ENCODE data around the gene ABHD15. TPM values are rescaled to one million over a fixed set of nuclear protein-coding genes. Genes with fewer than 3 reads are reported as not detected.

The ABHD15 gene
- 10 to 100 TPM in 1 of 2 donors, 1 to 10 TPM in 1; 9.2 to 11.9 TPM for total RNA-seq

DNA sequence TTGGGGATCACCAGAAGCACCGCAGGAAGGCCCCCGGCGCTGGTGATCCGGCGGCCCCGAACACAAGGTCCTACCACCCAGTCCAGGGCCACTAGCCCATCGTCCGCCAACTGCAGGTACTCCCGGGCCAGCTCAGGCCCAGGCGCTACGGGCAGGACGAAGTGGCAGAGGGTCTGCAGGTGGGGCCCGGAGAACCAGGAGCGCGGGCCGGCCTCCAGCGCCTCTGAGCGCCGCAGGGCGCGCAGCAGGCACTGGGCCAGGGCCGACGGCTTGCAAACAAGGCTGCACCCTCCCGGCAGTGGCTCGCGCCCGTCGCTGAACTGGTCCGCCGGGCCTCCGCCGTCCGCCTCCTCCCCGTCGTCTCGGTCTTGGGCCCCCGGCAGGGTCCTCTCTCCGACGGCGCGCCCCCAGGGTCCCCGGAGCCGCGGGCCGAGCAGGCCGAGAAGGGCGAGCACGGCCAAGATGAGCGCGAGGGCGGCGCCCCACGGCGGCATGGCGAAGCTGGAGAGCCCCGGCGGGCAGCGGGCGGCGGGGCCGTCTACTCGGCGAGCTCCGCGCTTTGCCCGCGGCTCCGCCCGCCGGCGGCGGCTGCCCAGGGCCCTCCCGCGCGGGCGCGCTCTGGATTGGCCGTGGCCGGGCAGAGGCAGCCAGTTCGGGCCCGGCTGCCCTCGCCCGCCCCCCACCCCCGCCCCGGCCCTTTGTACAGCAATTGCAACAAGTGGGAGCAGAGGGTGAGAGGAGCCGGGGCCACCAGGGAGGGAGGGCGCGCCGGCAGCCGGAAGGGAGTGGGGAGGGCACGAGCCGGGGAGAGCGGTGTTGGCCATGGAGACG is at the start of gene ABHD15:
Gene ABHD15 (minus strand): TSS at position 565 of the 831 bp plus-strand sequence. CDS start 71 bp downstream, at position 494.
- WGBS, 2 donors, result 0 to 2% methylated on average over 3 to 87 of the region's 94 CpGs
- ATAC-seq, result peak; percentile 61
- H3K27me3 ChIP-seq, result no peaks in the 10 kb centered on the region
- peak within 1 kb of the TSS; percentile 90 to 95 (median 92) for H3K27ac ChIP-seq
- H3K4me1 ChIP-seq, result peaks cover 48% of the 10 kb centered on the region
- intact Hi-C loops (cut with DNase I), result no loop called here
- DNase-seq, result peak; percentile 73 to 84 (median 81)
- peak within 1 kb of the TSS; percentile 29 to 30 for H3K4me3 ChIP-seq
- no peaks in the 10 kb centered on the region for H3K36me3 ChIP-seq (replicated peaks in 1 of 2; ENCODE audit: insufficient read depth in 1 of 2, low read depth in 2 of 2)
- peak; percentile 53 to 82 (median 70) for TF ChIP-seq POLR2A (IDR thresholded peaks at IDR 0.05)
- TF ChIP-seq, protein P1, sequence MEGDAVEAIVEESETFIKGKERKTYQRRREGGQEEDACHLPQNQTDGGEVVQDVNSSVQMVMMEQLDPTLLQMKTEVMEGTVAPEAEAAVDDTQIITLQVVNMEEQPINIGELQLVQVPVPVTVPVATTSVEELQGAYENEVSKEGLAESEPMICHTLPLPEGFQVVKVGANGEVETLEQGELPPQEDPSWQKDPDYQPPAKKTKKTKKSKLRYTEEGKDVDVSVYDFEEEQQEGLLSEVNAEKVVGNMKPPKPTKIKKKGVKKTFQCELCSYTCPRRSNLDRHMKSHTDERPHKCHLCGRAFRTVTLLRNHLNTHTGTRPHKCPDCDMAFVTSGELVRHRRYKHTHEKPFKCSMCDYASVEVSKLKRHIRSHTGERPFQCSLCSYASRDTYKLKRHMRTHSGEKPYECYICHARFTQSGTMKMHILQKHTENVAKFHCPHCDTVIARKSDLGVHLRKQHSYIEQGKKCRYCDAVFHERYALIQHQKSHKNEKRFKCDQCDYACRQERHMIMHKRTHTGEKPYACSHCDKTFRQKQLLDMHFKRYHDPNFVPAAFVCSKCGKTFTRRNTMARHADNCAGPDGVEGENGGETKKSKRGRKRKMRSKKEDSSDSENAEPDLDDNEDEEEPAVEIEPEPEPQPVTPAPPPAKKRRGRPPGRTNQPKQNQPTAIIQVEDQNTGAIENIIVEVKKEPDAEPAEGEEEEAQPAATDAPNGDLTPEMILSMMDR (IDR thresholded peaks at IDR 0.05), result peak in 3 of 7 experiments; percentile 9 to 30 (median 18)
- H3K9me3 ChIP-seq, result no peaks in the 10 kb centered on the region

GRCh38 chr17:29615492-29616299 is 48.9 kb upstream of the ABHD15 start:
- intact Hi-C loops (cut with DNase I), result no loop called here
- Histone ChIP-seq H3K4me1 (peaks cover 57% of the 10 kb centered on the region), H3K27me3 (peaks cover 0 to 24% of the 10 kb centered on the region in 2 donors), H3K9me3 (no peaks in the 10 kb centered on the region), H3K36me3 (replicated peaks in 1 of 2; ENCODE audit: insufficient read depth in 1 of 2, low read depth in 2 of 2) (no peaks in the 10 kb centered on the region), H3K27ac (no peak overlapping the region), H3K4me3 (no peak overlapping the region)
- TF ChIP-seq, protein P1 (IDR thresholded peaks at IDR 0.05), result peak in 1 of 7 experiments; percentile 3
- peak in 2 of 3 donors; percentile 20 to 36 for TF ChIP-seq POLR2A (IDR thresholded peaks at IDR 0.05)
- ATAC-seq, result peak; percentile 76
- 2 to 5% methylated on average over 11 to 69 of the region's 74 CpGs for WGBS, 2 donors
- peak; percentile 83 to 90 (median 86) for DNase-seq

DNA sequence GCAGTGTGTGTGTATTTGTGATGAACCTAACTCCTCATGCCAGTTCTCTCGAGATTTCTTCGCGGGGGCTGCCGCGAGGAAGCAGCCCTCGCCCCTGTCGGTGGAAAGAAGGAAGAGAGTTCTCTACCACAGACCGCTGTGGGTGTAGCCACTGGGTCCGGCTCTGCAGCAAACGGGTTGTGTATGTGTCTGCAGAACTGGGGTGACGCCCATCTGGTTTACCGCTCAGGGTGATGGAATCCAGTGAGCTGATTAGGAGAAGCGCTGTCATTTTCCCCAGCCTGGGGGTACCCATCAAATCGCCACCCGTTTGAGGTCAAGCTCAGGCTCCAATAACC is 48.2 kb upstream of the ABHD15 start:
- intact Hi-C loops (cut with DNase I), result no loop called here
- ATAC-seq (no peak), DNase-seq (peak; percentile 16 to 51 (median 21))
- WGBS, 2 donors, result 5 to 11% methylated on average over 7 to 15 of the region's 15 CpGs
- H3K9me3 ChIP-seq, result no peaks in the 10 kb centered on the region
- peaks cover 0 to 24% of the 10 kb centered on the region in 2 donors for H3K27me3 ChIP-seq
- no peak for TF ChIP-seq POLR2A (IDR thresholded peaks at IDR 0.05)
- TF ChIP-seq, protein P1 (IDR thresholded peaks at IDR 0.05), result no peak
- no peak overlapping the region for H3K27ac ChIP-seq
- H3K4me1 ChIP-seq, result peaks cover 57% of the 10 kb centered on the region
- H3K4me3 ChIP-seq, result no peak overlapping the region
- H3K36me3 ChIP-seq (replicated peaks in 1 of 2; ENCODE audit: insufficient read depth in 1 of 2, low read depth in 2 of 2), result no peaks in the 10 kb centered on the region

GRCh38 chr17:29614349-29615047 is 47.7 kb upstream of the ABHD15 start:
- peaks cover 57% of the 10 kb centered on the region for H3K4me1 ChIP-seq
- DNase-seq (peak in 1 of 4 donors; percentile 17), ATAC-seq (no peak)
- peaks cover 0 to 24% of the 10 kb centered on the region in 2 donors for H3K27me3 ChIP-seq
- intact Hi-C loops (cut with DNase I), result no loop called here
- TF ChIP-seq POLR2A (IDR thresholded peaks at IDR 0.05), result no peak
- 27 to 46% methylated on average over 10 to 15 of the region's 16 CpGs for WGBS, 2 donors
- H3K9me3 ChIP-seq, result no peaks in the 10 kb centered on the region
- H3K4me3 ChIP-seq, result no peak overlapping the region
- no peaks in the 10 kb centered on the region for H3K36me3 ChIP-seq (replicated peaks in 1 of 2; ENCODE audit: insufficient read depth in 1 of 2, low read depth in 2 of 2)
- no peak overlapping the region for H3K27ac ChIP-seq
